Ishikawa (cell line): ENCODE measurements around the gene WNK2.

Source experiments
- CEBPB ChIP-seq: IDR thresholded peaks from 2 replicates; pipeline ENCODE4 v1.6.1; 2012
- CREB1 ChIP-seq: IDR thresholded peaks from 2 replicates; pipeline ENCODE4 v1.6.1; 2012; ENCODE audit warnings: low read depth
- EGR1 ChIP-seq: IDR thresholded peaks from 2 replicates; pipeline ENCODE4 v1.6.1; 2012
- EP300 ChIP-seq: IDR thresholded peaks from 2 replicates; pipeline ENCODE4 v1.6.1; 2012; ENCODE audit warnings: borderline replicate concordance
- FOXM1 ChIP-seq: IDR thresholded peaks from 2 replicates; pipeline ENCODE4 v1.6.1; 2012; ENCODE audit warnings: low read depth, borderline replicate concordance
- NFIC ChIP-seq: IDR thresholded peaks from 2 replicates; pipeline ENCODE4 v1.6.1; 2012
- RAD21 ChIP-seq: IDR thresholded peaks from 2 replicates; pipeline ENCODE4 v1.6.1; 2012; ENCODE audit warnings: low read depth
- TAF1 ChIP-seq: IDR thresholded peaks from 2 replicates; pipeline ENCODE4 v1.6.1; 2012; ENCODE audit warnings: low read depth, mild to moderate bottlenecking
- TCF12 ChIP-seq: IDR thresholded peaks from 2 replicates; pipeline ENCODE4 v1.6.1; 2012; ENCODE audit warnings: low read depth
- TEAD4 ChIP-seq: IDR thresholded peaks from 2 replicates; pipeline ENCODE4 v1.6.1; 2012
- YY1 ChIP-seq: IDR thresholded peaks from 2 replicates; pipeline ENCODE4 v1.6.1; 2012; ENCODE audit warnings: low read depth
- ZBTB7A ChIP-seq: IDR thresholded peaks from 2 replicates; pipeline ENCODE4 v1.6.1; 2012; ENCODE audit warnings: low read depth
- TF ChIP-seq, protein P1 (sequence below): IDR thresholded peaks from 2 replicates; pipeline ENCODE4 v1.6.1; 2012
- TF ChIP-seq, protein P2 (sequence below): IDR thresholded peaks from 2 replicates; pipeline ENCODE4 v1.6.1; 2012; ENCODE audit warnings: low read depth, mild to moderate bottlenecking
- TF ChIP-seq, protein P3 (sequence below): IDR thresholded peaks from 2 replicates; pipeline ENCODE4 v1.6.1; 2012

WNK2 gene

DNA sequence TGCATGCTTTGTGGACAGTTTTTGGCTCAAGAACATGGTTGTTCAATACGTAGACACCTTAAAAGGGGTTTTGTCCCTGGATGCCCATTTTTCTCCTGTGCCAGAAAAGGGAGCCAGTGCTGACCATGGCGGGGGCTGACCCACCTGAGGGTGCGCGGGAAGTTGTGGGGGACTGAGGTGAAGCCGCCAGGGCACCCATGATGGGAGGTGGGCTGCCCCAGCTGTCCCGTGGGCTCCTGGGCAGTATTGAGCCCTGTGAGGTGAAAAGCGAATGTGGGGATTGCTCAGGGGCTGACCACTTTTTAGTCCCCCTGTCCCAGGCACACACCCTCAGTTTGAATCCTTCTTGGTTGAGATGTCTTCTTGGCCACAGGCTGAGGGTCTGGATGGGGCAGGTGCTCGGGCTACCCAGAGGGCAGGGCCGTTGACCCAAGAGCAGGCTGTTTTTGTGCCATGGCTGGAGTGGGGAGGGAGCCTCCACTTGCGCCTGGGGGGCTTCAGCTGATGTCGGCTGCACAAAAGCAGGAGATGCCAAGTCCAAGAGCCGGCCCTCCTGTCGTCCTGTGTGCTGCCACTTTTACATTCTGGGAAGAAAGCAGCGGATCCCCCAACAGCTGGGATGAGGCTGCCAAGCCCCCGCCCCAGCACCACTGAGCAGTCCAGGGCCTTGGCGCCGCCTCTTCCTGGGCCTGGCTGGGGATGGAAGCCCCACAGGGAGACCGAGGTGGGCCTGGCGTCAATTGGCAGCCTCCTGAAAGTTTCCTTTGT is 120.1 kb downstream of the WNK2 start:
- TF ChIP-seq, protein P1, sequence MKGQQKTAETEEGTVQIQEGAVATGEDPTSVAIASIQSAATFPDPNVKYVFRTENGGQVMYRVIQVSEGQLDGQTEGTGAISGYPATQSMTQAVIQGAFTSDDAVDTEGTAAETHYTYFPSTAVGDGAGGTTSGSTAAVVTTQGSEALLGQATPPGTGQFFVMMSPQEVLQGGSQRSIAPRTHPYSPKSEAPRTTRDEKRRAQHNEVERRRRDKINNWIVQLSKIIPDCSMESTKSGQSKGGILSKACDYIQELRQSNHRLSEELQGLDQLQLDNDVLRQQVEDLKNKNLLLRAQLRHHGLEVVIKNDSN = no peak
- TF ChIP-seq, protein P2, sequence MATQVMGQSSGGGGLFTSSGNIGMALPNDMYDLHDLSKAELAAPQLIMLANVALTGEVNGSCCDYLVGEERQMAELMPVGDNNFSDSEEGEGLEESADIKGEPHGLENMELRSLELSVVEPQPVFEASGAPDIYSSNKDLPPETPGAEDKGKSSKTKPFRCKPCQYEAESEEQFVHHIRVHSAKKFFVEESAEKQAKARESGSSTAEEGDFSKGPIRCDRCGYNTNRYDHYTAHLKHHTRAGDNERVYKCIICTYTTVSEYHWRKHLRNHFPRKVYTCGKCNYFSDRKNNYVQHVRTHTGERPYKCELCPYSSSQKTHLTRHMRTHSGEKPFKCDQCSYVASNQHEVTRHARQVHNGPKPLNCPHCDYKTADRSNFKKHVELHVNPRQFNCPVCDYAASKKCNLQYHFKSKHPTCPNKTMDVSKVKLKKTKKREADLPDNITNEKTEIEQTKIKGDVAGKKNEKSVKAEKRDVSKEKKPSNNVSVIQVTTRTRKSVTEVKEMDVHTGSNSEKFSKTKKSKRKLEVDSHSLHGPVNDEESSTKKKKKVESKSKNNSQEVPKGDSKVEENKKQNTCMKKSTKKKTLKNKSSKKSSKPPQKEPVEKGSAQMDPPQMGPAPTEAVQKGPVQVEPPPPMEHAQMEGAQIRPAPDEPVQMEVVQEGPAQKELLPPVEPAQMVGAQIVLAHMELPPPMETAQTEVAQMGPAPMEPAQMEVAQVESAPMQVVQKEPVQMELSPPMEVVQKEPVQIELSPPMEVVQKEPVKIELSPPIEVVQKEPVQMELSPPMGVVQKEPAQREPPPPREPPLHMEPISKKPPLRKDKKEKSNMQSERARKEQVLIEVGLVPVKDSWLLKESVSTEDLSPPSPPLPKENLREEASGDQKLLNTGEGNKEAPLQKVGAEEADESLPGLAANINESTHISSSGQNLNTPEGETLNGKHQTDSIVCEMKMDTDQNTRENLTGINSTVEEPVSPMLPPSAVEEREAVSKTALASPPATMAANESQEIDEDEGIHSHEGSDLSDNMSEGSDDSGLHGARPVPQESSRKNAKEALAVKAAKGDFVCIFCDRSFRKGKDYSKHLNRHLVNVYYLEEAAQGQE = no peak
- TF ChIP-seq FOXM1 (no peak), CEBPB (no peak), TCF12 (no peak), YY1 (no peak), EGR1 (no peak), EP300 (no peak), TEAD4 (no peak), ZBTB7A (no peak), RAD21 (no peak), TAF1 (no peak), NFIC (no peak), CREB1 (no peak)
- TF ChIP-seq, protein P3, sequence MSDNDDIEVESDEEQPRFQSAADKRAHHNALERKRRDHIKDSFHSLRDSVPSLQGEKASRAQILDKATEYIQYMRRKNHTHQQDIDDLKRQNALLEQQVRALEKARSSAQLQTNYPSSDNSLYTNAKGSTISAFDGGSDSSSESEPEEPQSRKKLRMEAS = no peak

DNA sequence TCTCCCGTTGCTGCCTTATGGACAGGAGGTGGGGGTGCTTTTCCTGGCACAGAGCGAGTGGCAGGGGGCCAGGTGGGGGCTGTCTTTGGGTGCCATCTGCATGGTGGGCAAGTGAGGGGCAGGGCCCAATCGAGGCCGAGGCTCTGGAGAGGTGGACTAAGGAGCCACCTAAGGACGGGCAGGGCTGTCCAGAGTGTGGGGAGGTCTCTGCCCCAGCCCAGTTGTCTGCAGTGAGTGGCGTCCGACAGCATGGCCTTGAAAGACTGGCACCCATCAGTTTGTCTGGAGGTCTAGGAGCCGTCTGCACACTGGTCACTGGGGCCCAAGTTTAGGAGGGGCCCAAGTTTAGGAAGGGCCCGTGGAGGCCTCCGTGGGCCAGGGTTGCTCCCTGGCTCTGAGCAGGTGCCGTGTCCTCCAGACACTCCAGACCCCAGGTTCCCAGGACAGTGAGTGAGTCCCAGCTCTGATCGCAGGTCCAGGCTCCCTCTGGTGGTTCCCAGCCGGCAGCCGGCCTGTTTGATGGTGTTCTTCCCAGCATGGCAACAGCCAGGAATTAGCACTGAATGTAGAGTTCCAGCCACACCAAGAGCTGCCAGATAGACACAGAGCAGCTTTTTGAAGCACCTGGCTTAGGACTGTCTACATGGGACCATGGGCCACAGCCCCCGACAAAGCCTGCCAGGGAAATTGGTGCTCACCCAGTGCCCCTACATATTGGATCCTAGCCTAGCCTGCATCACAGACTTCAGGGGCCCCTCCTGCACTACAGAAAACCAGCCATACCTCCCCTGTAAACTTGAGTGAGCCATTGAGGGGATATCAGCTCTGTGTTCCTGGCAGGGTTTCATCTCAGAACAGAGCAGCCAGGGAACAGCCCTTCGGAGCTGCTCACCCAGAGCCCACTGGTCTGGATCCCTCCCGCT is 120.9 kb downstream of the WNK2 start:
- TF ChIP-seq ZBTB7A (no peak), CEBPB (no peak), RAD21 (peak; percentile 82), EP300 (no peak), TEAD4 (no peak), YY1 (0 out of 2 replicates have a peak, but pooled peaks have one; percentile 43)
- TF ChIP-seq, protein P2 = no peak
- TF ChIP-seq, protein P1 = no peak

DNA sequence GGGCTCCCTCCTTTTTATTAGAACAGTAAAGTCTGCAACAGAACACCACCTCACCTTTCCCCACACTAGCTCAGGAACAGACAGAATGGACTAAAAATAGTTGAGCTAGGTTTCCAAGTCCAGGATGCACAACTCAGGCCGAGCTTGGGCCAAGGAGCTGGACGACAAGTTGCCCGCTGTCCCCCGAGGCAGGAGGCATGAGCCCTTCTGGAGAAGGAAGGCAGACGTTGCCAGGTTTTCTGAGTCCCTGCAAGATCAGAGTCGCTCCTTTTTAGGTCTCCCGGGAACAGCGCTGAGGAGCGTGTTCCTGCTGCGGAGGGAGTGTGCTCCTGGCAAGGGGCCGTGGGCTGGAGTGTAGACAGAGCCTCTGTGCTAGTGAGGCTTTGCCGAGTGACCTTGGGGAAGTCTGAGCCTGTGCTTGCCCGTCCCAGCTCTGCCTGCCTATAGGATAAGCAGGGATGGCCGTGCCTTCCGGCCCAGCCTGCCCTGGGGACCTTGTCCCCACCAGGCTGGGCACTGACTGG is 121.6 kb downstream of the WNK2 start:
- TF ChIP-seq EGR1 (no peak), EP300 (no peak), FOXM1 (no peak), ZBTB7A (no peak), TEAD4 (no peak), RAD21 (no peak), CEBPB (no peak)
- TF ChIP-seq, protein P3 = no peak
- TF ChIP-seq, protein P1 = no peak

DNA sequence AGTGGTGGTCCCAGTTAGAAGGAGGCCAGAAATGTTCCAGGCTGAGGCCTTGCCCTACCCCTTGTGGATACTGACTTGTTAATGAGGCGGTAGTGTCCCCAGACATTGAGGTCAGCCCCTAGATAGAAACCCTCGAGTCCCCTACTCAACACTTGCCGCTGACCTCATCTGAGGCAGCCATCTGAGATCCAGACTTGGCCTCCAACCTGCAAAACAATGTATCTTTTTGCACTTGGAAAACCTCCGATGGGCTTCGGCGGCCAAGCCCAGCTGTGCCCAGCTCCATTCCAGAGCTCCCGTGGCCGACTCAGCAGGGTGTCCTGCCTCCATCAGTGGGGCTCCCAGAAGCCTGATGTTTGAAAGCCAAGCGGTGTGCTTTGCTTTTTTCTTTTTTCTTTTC is 122.1 kb downstream of the WNK2 start:
- TF ChIP-seq, protein P3 = 0 out of 2 replicates have a peak, but pooled peaks have one; percentile 14
- no peak for TF ChIP-seq YY1

DNA sequence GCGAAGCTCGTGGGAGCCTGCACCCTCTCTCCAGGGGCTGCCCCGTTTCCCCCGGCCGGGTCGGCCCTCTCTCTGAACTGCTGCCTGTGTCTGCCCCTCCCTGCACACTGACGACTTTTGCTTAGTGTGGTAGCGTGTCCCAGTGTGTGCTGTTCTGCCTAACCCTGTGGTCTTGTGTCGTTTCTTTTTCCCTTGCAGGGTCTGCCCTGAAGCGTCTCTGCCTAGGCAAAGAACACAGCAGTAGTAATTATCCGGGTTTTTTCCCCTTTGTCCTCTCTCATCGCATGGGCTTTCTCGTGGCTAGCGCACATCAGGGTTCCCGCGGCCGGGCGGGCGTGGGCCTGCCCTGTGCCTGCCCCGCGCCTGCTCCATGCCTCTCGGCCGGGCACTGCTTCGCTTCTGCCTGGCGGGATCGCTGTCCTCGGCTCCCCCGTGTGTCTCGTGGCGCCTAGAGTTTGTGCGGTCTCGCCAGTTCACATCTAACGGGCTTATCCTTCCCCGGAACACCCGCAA is 122.7 kb downstream of the WNK2 start:
- no peak for TF ChIP-seq ZBTB7A
- TF ChIP-seq RAD21 = no peak
- no peak for TF ChIP-seq TCF12
- TF ChIP-seq, protein P1 = no peak
- TF ChIP-seq CEBPB = no peak
- TF ChIP-seq CREB1 = no peak
- no peak for TF ChIP-seq TEAD4
- TF ChIP-seq FOXM1 = no peak
- TF ChIP-seq, protein P2 = no peak
- TF ChIP-seq TAF1 = no peak
- TF ChIP-seq EP300 = no peak
- TF ChIP-seq NFIC = no peak
- no peak for TF ChIP-seq YY1
- TF ChIP-seq EGR1 = no peak
- TF ChIP-seq, protein P3 = no peak
